K562 (cell line): ENCODE results near the gene PLA2G2C. TPM values are rescaled to one million over a fixed set of nuclear protein-coding genes. Genes with fewer than 3 reads are reported as not detected.

ENCODE experiments used
- ATF1 ChIP-seq, 2 experiments: fragments of 450-650 bp in 1 of 2; IDR thresholded peaks; 2 replicates each; pipeline ENCODE4 v1.6.1; 2016; ENCODE audit warnings: missing compliant biosample characterization in 1 of 2, missing genetic modification characterization in 1 of 2
- BHLHE40 ChIP-seq: IDR thresholded peaks from 2 replicates; pipeline ENCODE4 v1.6.1; 2011; ENCODE audit warnings: low read length, improper control_type of control experiment
- CBX3 ChIP-seq, 2 experiments: IDR thresholded peaks; 1 replicate in 1 of 2; 2 replicates in 1 of 2; pipeline ENCODE4 v1.6.1; 2012; ENCODE audit warnings: inconsistent platforms in 2 of 2, low read length in 2 of 2, borderline replicate concordance in 1 of 2, control low read depth in 1 of 2
- CHD1 ChIP-seq: fragments of 200-600 bp; sonication (generic); IDR thresholded peaks from one replicate; pipeline ENCODE4 v1.6.1; 2012; ENCODE audit warnings: mild to moderate bottlenecking, moderate library complexity, low read length, inconsistent platforms
- ETS2 ChIP-seq: IDR thresholded peaks from 2 replicates; pipeline ENCODE4 v1.6.1; 2016; ENCODE audit warnings: borderline replicate concordance, missing genetic modification characterization, mild to moderate bottlenecking, moderate library complexity, missing compliant biosample characterization; ENCODE audit not compliant: poor library complexity, severe bottlenecking
- ETV5 ChIP-seq: sonication (generic); formaldehyde crosslinking; IDR thresholded peaks from 2 replicates; pipeline ENCODE4 v1.4.0; 2020; ENCODE audit warnings: low read depth, mild to moderate bottlenecking, missing genetic modification reagents
- MECOM ChIP-seq: fragments of 250-450 bp; sonication (Bioruptor Pico); IDR thresholded peaks from 2 replicates; pipeline ENCODE4 v1.8.0; 2022; ENCODE audit warnings: inconsistent platforms
- MTA2 ChIP-seq: fragments of 450-650 bp; IDR thresholded peaks from 2 replicates; pipeline ENCODE4 v1.6.1; 2016; ENCODE audit warnings: low read depth
- NCOA2 ChIP-seq, 2 experiments: fragments of 450-650 bp; IDR thresholded peaks; 2 replicates each; pipeline ENCODE4 v1.6.1; 2018; ENCODE audit warnings: mild to moderate bottlenecking in 2 of 2, moderate library complexity in 1 of 2; ENCODE audit not compliant: partially characterized antibody in 2 of 2
- RBFOX2 ChIP-seq: fragments of 200-400 bp; formaldehyde crosslinking; IDR thresholded peaks from 2 replicates; pipeline ENCODE4 v1.6.1; 2017; ENCODE audit warnings: low read depth, mild to moderate bottlenecking, low read length, moderate library complexity
- TGIF2 ChIP-seq: sonication (generic); formaldehyde crosslinking; IDR thresholded peaks from 2 replicates; pipeline ENCODE4 v1.8.1; 2022; ENCODE audit warnings: mild to moderate bottlenecking, missing genetic modification reagents, moderate library complexity
- ZNF311 ChIP-seq: fragments of 250-450 bp; sonication (Bioruptor Pico); IDR thresholded peaks from 2 replicates; pipeline ENCODE4 v1.4.0; 2020; ENCODE audit warnings: mild to moderate bottlenecking, moderate library complexity
- polyA plus RNA-seq, 8 experiments: library from polyadenylated mRNA; depleted of rRNA in 4 of 8; stranded (reverse) in 5 of 8; unstranded in 3 of 8; fragments of >200 nt; fragmentation: Nextera tagmentation in 2 of 8; fragmentation: Illumina TruSeq in 1 of 8; extraction: Ambion mirVana in 2 of 8; extraction: Trizol in 1 of 8; gene quantifications; 2 replicates each; pipeline versions ENCODE4 v1.2.1 to v1.2.3, GENCODE V29; 2011 to 2014; ENCODE audit warnings: inconsistent platforms in 1 of 8, missing spikeins in 1 of 8
- total RNA-seq, 7 experiments: library from RNA; depleted of rRNA in 6 of 7; stranded (reverse); fragments of >200 nt in 6 of 7; fragmentation: Illumina TruSeq in 2 of 7; extraction: Trizol in 2 of 7; gene quantifications; 2 replicates each; pipeline versions ENCODE4 v1.2.1 to v1.2.3, GENCODE V29; 2011 to 2021; ENCODE audit warnings: low replicate concordance in 1 of 7
- TF ChIP-seq, protein P1 (sequence below): sonication (generic); formaldehyde crosslinking; IDR thresholded peaks from 2 replicates; pipeline ENCODE4 v1.8.1; 2022; ENCODE audit warnings: missing genetic modification reagents
- TF ChIP-seq, protein P2 (sequence below): sonication (generic); formaldehyde crosslinking; IDR thresholded peaks from 2 replicates; pipeline ENCODE4 v1.9.0; 2022; ENCODE audit warnings: mild to moderate bottlenecking, missing genetic modification reagents
- TF ChIP-seq, protein P3 (sequence below): sonication (generic); formaldehyde crosslinking; IDR thresholded peaks from 2 replicates; pipeline ENCODE4 v1.8.0; 2022; ENCODE audit warnings: missing genetic modification reagents, mild to moderate bottlenecking, borderline replicate concordance
- TF ChIP-seq, protein P4 (sequence below): fragments of 250-450 bp; sonication (Bioruptor Pico); IDR thresholded peaks from 2 replicates; pipeline ENCODE4 v1.8.0; 2022; ENCODE audit warnings: moderate library complexity, mild to moderate bottlenecking, inconsistent platforms
- TF ChIP-seq, protein P5 (sequence below): sonication (generic); formaldehyde crosslinking; IDR thresholded peaks from 2 replicates; pipeline ENCODE4 v1.8.0; 2022; ENCODE audit warnings: mild to moderate bottlenecking, missing genetic modification reagents
- TF ChIP-seq, protein P6 (sequence below): fragments of 250-450 bp; sonication (Bioruptor Pico); IDR thresholded peaks from 2 replicates; pipeline ENCODE4 v1.4.0; 2020; ENCODE audit warnings: borderline replicate concordance

The PLA2G2C gene
- total and polyA plus RNA-seq, 9 of the 15 experiments (the other 6 are each of a cell fraction or from before 2014, with no cell fraction given) = 0.14 to 0.49 (median 0.21) TPM

DNA sequence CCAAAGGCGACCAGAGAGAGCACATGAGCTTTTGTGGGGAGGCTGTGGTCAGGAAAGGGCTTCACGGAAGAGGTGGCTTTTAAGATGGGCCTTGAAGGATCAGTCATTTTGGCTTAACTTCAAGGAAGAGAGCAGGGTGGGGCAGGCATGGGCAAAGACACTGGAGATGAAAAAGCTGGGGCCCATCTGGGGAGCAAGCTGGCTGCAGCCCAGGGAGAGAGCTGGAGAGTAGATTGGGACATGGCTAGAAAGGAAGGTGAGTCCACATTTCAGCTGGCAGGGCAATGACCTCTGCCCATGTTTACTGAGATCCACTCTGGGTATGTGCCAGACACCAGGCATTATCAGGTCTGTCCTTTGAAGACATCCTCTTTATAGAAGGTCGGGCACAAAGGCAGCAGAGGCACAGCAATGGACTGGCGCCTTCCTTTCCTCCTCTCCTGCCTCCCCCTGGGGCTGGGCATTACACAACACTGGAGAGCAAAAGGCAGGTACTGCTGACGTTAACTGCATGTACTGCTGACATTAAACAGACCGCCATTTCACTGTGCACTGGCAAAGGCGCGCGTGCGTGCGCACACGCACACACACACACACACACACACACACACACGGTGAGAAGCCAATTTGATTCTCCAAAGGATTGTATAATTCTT, 2.6 kb downstream of the PLA2G2C start (continued):
- TF ChIP-seq, protein P1, sequence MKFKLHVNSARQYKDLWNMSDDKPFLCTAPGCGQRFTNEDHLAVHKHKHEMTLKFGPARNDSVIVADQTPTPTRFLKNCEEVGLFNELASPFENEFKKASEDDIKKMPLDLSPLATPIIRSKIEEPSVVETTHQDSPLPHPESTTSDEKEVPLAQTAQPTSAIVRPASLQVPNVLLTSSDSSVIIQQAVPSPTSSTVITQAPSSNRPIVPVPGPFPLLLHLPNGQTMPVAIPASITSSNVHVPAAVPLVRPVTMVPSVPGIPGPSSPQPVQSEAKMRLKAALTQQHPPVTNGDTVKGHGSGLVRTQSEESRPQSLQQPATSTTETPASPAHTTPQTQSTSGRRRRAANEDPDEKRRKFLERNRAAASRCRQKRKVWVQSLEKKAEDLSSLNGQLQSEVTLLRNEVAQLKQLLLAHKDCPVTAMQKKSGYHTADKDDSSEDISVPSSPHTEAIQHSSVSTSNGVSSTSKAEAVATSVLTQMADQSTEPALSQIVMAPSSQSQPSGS (CRISPR knock-in tag) = no peak
- TF ChIP-seq BHLHE40 (0 out of 2 replicates have a peak, but pooled peaks have one; percentile 5), ATF1 (CRISPR knock-in tag; IDR thresholded peaks at IDR 0.05) (no peak), ATF1 (tag; IDR thresholded peaks at IDR 0.05) (no peak), MTA2 (no peak), MECOM (CRISPR knock-in tag) (no peak), CHD1 (no peak), ZNF311 (CRISPR knock-in tag) (no peak), CBX3 (IDR thresholded peaks at IDR 0.05; ENCODE audit: borderline replicate concordance in 1 of 2, low read length in 2 of 2) (no peak), TGIF2 (CRISPR knock-in tag) (no peak), ETS2 (tag) (no peak), ETV5 (no peak), NCOA2 (IDR thresholded peaks at IDR 0.05; ENCODE audit: partially characterized antibody in 2 of 2) (no peak), RBFOX2 (peak; percentile 53; the same call in 1 of the 2 replicates)
- TF ChIP-seq, protein P2, sequence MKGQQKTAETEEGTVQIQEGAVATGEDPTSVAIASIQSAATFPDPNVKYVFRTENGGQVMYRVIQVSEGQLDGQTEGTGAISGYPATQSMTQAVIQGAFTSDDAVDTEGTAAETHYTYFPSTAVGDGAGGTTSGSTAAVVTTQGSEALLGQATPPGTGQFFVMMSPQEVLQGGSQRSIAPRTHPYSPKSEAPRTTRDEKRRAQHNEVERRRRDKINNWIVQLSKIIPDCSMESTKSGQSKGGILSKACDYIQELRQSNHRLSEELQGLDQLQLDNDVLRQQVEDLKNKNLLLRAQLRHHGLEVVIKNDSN (CRISPR knock-in tag) = peak; percentile 16; the same call in 1 of the 2 replicates
- TF ChIP-seq, protein P3, sequence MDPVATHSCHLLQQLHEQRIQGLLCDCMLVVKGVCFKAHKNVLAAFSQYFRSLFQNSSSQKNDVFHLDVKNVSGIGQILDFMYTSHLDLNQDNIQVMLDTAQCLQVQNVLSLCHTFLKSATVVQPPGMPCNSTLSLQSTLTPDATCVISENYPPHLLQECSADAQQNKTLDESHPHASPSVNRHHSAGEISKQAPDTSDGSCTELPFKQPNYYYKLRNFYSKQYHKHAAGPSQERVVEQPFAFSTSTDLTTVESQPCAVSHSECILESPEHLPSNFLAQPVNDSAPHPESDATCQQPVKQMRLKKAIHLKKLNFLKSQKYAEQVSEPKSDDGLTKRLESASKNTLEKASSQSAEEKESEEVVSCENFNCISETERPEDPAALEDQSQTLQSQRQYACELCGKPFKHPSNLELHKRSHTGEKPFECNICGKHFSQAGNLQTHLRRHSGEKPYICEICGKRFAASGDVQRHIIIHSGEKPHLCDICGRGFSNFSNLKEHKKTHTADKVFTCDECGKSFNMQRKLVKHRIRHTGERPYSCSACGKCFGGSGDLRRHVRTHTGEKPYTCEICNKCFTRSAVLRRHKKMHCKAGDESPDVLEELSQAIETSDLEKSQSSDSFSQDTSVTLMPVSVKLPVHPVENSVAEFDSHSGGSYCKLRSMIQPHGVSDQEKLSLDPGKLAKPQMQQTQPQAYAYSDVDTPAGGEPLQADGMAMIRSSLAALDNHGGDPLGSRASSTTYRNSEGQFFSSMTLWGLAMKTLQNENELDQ (CRISPR knock-in tag) = no peak
- TF ChIP-seq, protein P4, sequence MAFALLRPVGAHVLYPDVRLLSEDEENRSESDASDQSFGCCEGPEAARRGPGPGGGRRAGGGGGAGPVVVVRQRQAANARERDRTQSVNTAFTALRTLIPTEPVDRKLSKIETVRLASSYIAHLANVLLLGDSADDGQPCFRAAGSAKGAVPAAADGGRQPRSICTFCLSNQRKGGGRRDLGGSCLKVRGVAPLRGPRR = no peak
- TF ChIP-seq, protein P5, sequence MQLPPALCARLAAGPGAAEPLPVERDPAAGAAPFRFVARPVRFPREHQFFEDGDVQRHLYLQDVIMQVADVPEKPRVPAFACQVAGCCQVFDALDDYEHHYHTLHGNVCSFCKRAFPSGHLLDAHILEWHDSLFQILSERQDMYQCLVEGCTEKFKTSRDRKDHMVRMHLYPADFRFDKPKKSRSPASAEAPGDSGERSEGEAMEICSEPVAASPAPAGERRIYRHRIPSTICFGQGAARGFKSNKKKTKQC = peak; percentile 29; the same call in 1 of the 2 replicates
- TF ChIP-seq, protein P6, sequence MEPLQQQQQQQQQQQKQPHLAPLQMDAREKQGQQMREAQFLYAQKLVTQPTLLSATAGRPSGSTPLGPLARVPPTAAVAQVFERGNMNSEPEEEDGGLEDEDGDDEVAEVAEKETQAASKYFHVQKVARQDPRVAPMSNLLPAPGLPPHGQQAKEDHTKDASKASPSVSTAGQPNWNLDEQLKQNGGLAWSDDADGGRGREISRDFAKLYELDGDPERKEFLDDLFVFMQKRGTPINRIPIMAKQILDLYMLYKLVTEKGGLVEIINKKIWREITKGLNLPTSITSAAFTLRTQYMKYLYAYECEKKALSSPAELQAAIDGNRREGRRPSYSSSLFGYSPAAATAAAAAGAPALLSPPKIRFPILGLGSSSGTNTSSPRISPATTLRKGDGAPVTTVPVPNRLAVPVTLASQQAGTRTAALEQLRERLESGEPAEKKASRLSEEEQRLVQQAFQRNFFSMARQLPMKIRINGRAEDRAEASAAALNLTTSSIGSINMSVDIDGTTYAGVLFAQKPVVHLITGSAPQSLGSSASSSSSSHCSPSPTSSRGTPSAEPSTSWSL (CRISPR knock-in tag) = no peak
